Mesendoderm (in vitro differentiated cells): Measurements from ENCODE around the gene SLC37A2.
A peak's percentile ranks its signal among the peaks of the same experiment; 100 is the strongest.
"Not testable (repeated sequence)": the region's sequence is repeated elsewhere in the genome, so short reads cannot be mapped to it uniquely, and the experiment has no call there.

Experiments
- DNase-seq: peaks from one replicate; pipeline ENCODE4 v3.0.0; 2013
- H2AK5ac ChIP-seq: 2 replicates; pipeline ENCODE4 v1.6.1; 2013; ENCODE audit warnings: low read length, inconsistent platforms
- H2BK120ac ChIP-seq: 2 replicates; pipeline ENCODE4 v1.6.1; 2013; ENCODE audit warnings: low read depth, mild to moderate bottlenecking, low read length, moderate library complexity, mixed read lengths
- H2BK15ac ChIP-seq: replicated peaks from 2 replicates; pipeline ENCODE4 v1.6.1; 2013; ENCODE audit warnings: low read depth, mild to moderate bottlenecking, moderate library complexity
- H2BK5ac ChIP-seq: 2 replicates; pipeline ENCODE4 v1.6.1; 2013; ENCODE audit warnings: low read length, inconsistent platforms
- H3K18ac ChIP-seq: 2 replicates; pipeline ENCODE4 v1.6.1; 2013; ENCODE audit warnings: mild to moderate bottlenecking, low read length, mixed read lengths
- H3K23ac ChIP-seq: one replicate; pipeline ENCODE4 v1.6.1; 2013; ENCODE audit warnings: low read length
- H3K27ac ChIP-seq: 2 replicates; pipeline ENCODE4 v1.5.1; 2013; ENCODE audit warnings: low read depth, mild to moderate bottlenecking, inconsistent platforms, low read length, moderate library complexity
- H3K27me3 ChIP-seq: 2 replicates; pipeline ENCODE4 v1.6.1; 2013; ENCODE audit warnings: low read length, control low read depth, mild to moderate bottlenecking, inconsistent platforms; ENCODE audit not compliant: insufficient read depth, poor library complexity
- H3K36me3 ChIP-seq: 2 replicates; pipeline ENCODE4 v1.6.1; 2013; ENCODE audit warnings: low read length, inconsistent platforms; ENCODE audit not compliant: control insufficient read depth, insufficient read depth
- H3K4ac ChIP-seq: one replicate; pipeline ENCODE4 v1.6.1; 2013; ENCODE audit warnings: low read depth, mild to moderate bottlenecking, low read length, moderate library complexity
- H3K4me1 ChIP-seq: 2 replicates; pipeline ENCODE4 v1.6.1; 2013; ENCODE audit warnings: low read depth, low read length, inconsistent platforms; ENCODE audit not compliant: control insufficient read depth
- H3K4me2 ChIP-seq: 2 replicates; pipeline ENCODE4 v1.6.1; 2013; ENCODE audit warnings: low read length
- H3K4me3 ChIP-seq: 2 replicates; pipeline ENCODE4 v1.5.1; 2013; ENCODE audit warnings: mild to moderate bottlenecking, low read length
- H3K56ac ChIP-seq: one replicate; pipeline ENCODE4 v1.6.1; 2013; ENCODE audit warnings: low read length
- H3K79me1 ChIP-seq: 2 replicates; pipeline ENCODE4 v1.6.1; 2013; ENCODE audit warnings: low read length, inconsistent platforms
- H3K79me2 ChIP-seq: 2 replicates; pipeline ENCODE4 v1.6.1; 2013; ENCODE audit warnings: mild to moderate bottlenecking, low read length; ENCODE audit not compliant: control insufficient read depth, insufficient read depth
- H3K9ac ChIP-seq: 2 replicates; pipeline ENCODE4 v1.6.1; 2013; ENCODE audit warnings: low read length, inconsistent platforms
- H4K5ac ChIP-seq: one replicate; pipeline ENCODE4 v1.6.1; 2013; ENCODE audit warnings: low read length
- H4K8ac ChIP-seq: one replicate; pipeline ENCODE4 v1.6.1; 2013; ENCODE audit warnings: low read depth, mild to moderate bottlenecking, control low read depth, low read length, moderate library complexity
- WGBS: extraction: QIAGEN DNeasy Blood & Tissue Kit; methylation state at CpG from one replicate; pipeline ENCODE4 v1.1.7; 2013; ENCODE audit warnings: low lambda C conversion rate, missing lambda C conversion rate; ENCODE audit not compliant: insufficient coverage; ENCODE audit errors: extremely low coverage; 5-methylcytosine and 5-hydroxymethylcytosine counted together

Gene SLC37A2

DNA sequence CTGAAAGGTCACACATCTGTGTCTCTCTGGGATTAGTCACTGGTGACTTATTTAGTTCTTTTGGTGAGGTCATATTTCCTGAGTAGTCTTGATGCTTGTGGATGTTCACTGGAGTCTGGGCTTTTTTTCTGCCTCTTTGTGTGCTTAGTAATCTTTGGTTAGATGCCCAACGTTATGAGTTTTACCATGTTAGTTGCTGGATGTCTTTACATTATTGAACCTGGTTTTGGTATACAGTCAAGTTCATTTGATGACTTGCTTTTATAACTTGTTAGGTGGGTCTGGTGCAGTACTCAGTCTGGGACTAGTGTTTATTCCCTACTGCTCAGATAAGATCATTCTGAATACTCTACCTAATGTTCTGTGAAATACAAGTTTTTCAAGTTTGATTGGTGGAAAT, 26.2 kb upstream of the SLC37A2 start:
- Histone ChIP-seq H2BK5ac (no peak overlapping the region), H3K4me2 (no peak overlapping the region), H3K79me2 (no peaks in the 10 kb centered on the region), H3K36me3 (no peaks in the 10 kb centered on the region), H3K56ac (no peak overlapping the region), H4K8ac (no peak overlapping the region), H3K23ac (no peak overlapping the region), H3K79me1 (no peaks in the 10 kb centered on the region), H3K9ac (no peak overlapping the region), H4K5ac (no peak overlapping the region), H3K18ac (no peak overlapping the region), H3K27ac (no peak overlapping the region), H2AK5ac (no peak overlapping the region), H2BK15ac (no peak overlapping the region), H3K4ac (no peak overlapping the region), H3K4me3 (no peak overlapping the region), H3K4me1 (no peaks in the 10 kb centered on the region), H3K27me3 (no peaks in the 10 kb centered on the region), H2BK120ac (no peak overlapping the region)
- no CpG with 5 or more reads among the region's 1 CpG for WGBS
- DNase-seq: no peak

DNA sequence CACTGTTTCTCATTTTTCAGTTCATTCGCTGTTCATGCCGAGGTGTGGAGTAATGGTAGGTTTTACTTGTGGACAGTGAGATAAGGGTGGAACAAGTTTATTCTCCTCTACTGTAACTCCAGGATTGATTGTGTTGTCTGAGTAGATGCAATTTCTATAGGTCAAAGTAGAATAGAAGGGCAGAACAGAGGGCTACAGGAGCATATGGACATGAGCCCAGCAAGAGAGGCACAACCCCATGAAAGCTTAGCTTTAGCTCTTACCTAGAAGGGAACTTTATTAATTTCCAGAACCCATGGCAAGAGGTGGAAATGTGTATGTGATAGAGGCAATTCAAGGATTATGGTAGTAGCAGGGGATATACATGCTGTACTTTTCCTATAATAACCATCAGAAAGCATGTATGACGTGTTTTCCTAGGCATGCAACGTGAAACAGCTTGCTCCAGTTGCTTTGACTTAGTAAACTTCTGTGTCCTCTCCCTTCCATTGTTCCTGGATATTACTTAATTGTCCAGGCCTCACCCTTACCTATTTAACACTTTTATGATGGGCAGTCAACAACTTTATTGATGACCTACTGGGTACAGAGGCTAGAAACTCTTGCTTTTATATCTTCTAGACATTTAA, 13.8 kb upstream of the SLC37A2 start:
- H3K79me1 ChIP-seq: no peaks in the 10 kb centered on the region
- H3K9ac ChIP-seq: no peak overlapping the region
- H2BK120ac ChIP-seq: no peak overlapping the region
- no CpG with 5 or more reads among the region's 4 CpGs for WGBS
- no peak overlapping the region for H3K4ac ChIP-seq
- no peak overlapping the region for H2AK5ac ChIP-seq
- no peak overlapping the region for H3K56ac ChIP-seq
- no peaks in the 10 kb centered on the region for H3K36me3 ChIP-seq
- H2BK15ac ChIP-seq: no peak overlapping the region
- H3K4me1 ChIP-seq: no peaks in the 10 kb centered on the region
- H3K4me3 ChIP-seq: no peak overlapping the region
- H2BK5ac ChIP-seq: no peak overlapping the region
- no peak overlapping the region for H3K4me2 ChIP-seq
- no peak overlapping the region for H4K8ac ChIP-seq
- H3K23ac ChIP-seq: no peak overlapping the region
- H3K79me2 ChIP-seq: no peaks in the 10 kb centered on the region
- no peak for DNase-seq
- no peak overlapping the region for H4K5ac ChIP-seq
- no peaks in the 10 kb centered on the region for H3K27me3 ChIP-seq
- no peak overlapping the region for H3K18ac ChIP-seq
- no peak overlapping the region for H3K27ac ChIP-seq

DNA sequence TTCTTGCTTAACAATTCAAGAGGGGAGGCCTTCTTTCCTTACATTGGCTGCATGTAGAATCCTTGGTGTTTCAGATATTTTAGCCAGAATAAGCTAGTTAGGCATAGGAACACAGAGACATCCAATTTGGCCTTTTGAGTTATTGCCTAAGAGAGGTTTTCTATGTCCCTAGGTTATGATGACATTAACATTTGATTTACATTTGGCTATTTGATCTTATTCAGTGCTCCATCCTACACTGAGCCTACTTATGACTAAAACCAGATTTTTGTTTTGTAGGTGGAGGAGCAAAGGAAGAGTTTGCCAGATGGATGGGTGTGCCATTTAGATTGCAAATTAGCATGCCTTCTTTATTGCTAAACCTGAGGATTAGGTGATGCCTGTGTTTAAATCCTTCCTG, 11.1 kb upstream of the SLC37A2 start:
- H3K79me2 ChIP-seq: no peaks in the 10 kb centered on the region
- no peaks in the 10 kb centered on the region for H3K27me3 ChIP-seq
- H2AK5ac ChIP-seq: no peak overlapping the region
- no peak overlapping the region for H3K4me2 ChIP-seq
- H4K8ac ChIP-seq: no peak overlapping the region
- no peaks in the 10 kb centered on the region for H3K36me3 ChIP-seq
- H3K23ac ChIP-seq: no peak overlapping the region
- H3K56ac ChIP-seq: no peak overlapping the region
- no peak overlapping the region for H3K4ac ChIP-seq
- H2BK15ac ChIP-seq: no peak overlapping the region
- no peaks in the 10 kb centered on the region for H3K4me1 ChIP-seq
- no peak overlapping the region for H3K9ac ChIP-seq
- no peaks in the 10 kb centered on the region for H3K79me1 ChIP-seq
- no peak for DNase-seq
- no peak overlapping the region for H4K5ac ChIP-seq
- H2BK120ac ChIP-seq: no peak overlapping the region
- no peak overlapping the region for H2BK5ac ChIP-seq
- H3K27ac ChIP-seq: no peak overlapping the region
- no peak overlapping the region for H3K4me3 ChIP-seq
- no peak overlapping the region for H3K18ac ChIP-seq

DNA sequence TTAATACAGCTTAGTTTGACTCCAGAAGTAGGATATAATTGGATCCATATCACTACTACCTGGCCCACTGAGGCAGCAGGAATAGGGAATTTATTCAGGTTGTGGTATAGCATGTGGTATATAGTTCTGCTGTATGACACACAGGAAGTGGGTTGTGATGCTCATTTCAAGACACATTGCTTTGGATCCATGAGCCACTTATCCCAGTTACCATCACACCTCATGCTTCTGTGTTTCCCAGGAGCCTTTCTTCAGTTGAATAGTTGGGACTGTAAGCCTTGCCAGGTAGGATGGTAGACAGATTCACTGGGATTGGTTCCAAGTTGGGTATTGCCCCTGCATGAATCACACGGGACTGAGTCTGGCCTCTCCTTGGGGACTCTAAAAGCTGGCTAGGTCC, 9.9 kb upstream of the SLC37A2 start:
- Histone ChIP-seq H3K9ac (no peak overlapping the region), H2BK120ac (no peak overlapping the region), H4K8ac (no peak overlapping the region), H3K18ac (no peak overlapping the region), H3K79me1 (no peaks in the 10 kb centered on the region), H3K27ac (no peak overlapping the region), H3K79me2 (no peaks in the 10 kb centered on the region), H3K23ac (no peak overlapping the region), H2AK5ac (no peak overlapping the region), H3K36me3 (no peaks in the 10 kb centered on the region), H3K4me1 (no peaks in the 10 kb centered on the region), H3K4me3 (no peak overlapping the region), H2BK5ac (no peak overlapping the region), H4K5ac (no peak overlapping the region), H2BK15ac (no peak overlapping the region), H3K4ac (no peak overlapping the region), H3K27me3 (no peaks in the 10 kb centered on the region), H3K56ac (no peak overlapping the region), H3K4me2 (no peak overlapping the region)
- DNase-seq: no peak
- WGBS: no CpG with 5 or more reads among the region's 1 CpG

DNA sequence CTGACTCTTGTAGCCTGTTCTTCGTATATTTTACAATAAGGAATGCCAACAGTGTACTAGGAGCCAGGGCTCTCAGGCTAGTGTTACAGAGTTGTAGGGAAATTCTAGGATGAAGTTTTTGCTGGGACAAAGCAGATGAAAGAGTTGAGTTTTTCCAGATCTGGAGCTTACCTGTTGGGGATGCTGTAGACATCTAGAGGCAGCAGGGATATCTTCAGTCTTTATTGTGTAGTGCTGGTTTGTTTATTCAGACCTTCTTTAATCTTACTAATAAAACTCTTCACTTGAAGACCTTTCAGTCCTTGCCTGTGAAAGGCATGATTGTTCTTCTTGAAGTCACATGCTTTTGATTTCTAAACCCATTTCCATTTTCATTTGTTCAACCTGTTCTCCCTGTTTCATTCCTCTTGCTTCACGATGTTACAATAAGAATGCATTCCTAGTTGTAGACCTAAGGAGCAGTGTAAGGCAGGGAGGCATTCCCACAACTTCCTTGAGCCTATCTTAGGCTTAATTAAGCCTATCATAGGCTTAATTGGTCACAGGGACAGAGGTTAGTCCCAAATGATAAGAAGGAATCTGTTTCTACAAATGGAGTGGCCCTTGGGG, 7.9 kb upstream of the SLC37A2 start:
- WGBS: no CpG with 5 or more reads among the region's 2 CpGs
- Histone ChIP-seq H3K79me2 (no peaks in the 10 kb centered on the region), H2AK5ac (no peak overlapping the region)

DNA sequence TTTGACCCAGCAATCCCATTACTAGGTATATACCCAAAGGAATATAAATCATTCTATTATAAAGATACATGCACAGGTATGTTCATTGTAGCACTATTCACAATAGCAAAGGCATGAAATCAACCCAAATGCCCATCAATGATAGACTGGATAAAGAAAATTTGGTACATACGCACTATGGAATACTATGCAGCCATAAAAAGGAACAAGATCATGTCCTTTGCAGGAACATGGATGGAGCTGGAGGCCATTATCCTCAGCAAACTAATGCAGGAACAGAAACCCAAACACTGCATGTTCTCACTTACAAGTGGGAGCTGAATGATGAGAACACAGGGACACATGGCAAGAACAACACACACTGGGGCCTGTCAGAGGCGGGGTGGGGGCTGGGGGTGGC, 7.0 kb upstream of the SLC37A2 start:
- H3K4me2 ChIP-seq, H2BK5ac ChIP-seq, H3K27me3 ChIP-seq, H3K18ac ChIP-seq, H4K8ac ChIP-seq, H3K4me3 ChIP-seq, H3K9ac ChIP-seq, H3K23ac ChIP-seq, H2AK5ac ChIP-seq, H2BK120ac ChIP-seq, H3K79me1 ChIP-seq, H2BK15ac ChIP-seq, H3K27ac ChIP-seq, H3K4me1 ChIP-seq, H3K79me2 ChIP-seq, H3K4ac ChIP-seq, DNase-seq, H3K36me3 ChIP-seq, H3K56ac ChIP-seq, H4K5ac ChIP-seq: not testable (repeated sequence)
- WGBS: no CpG with 5 or more reads among the region's 2 CpGs

More for the DNA sequence above, 7.9 kb upstream of the SLC37A2 start:
- H3K56ac ChIP-seq: no peak overlapping the region
- H2BK15ac ChIP-seq: no peak overlapping the region
- H2BK120ac ChIP-seq: no peak overlapping the region
- H3K9ac ChIP-seq: no peak overlapping the region
- H4K8ac ChIP-seq: no peak overlapping the region
- no peak overlapping the region for H3K23ac ChIP-seq
- H3K4me2 ChIP-seq: no peak overlapping the region
- no peak overlapping the region for H3K27ac ChIP-seq
- H2BK5ac ChIP-seq: no peak overlapping the region
- DNase-seq: peak; percentile 84
- H3K27me3 ChIP-seq: no peaks in the 10 kb centered on the region
- H4K5ac ChIP-seq: no peak overlapping the region
- H3K79me1 ChIP-seq: no peaks in the 10 kb centered on the region
- no peak overlapping the region for H3K18ac ChIP-seq
- no peaks in the 10 kb centered on the region for H3K36me3 ChIP-seq
- no peak overlapping the region for H3K4ac ChIP-seq
- no peaks in the 10 kb centered on the region for H3K4me1 ChIP-seq
- H3K4me3 ChIP-seq: no peak overlapping the region
